Upper lobe of left lung (tissue), 4 donors: ENCODE measurements around the gene ADO.

ENCODE experiments used
- CTCF ChIP-seq, 6 experiments: fragments of 450-650 bp in 4 of 6; fragments of 200-600 bp in 2 of 6; sonication (generic) in 2 of 6; IDR thresholded peaks; one replicate each; pipeline ENCODE4 v1.5.1; 2016 to 2019; ENCODE audit warnings: antibody characterized with exemption in 6 of 6
- POLR2AphosphoS5 ChIP-seq, 2 donors: sonication (generic); formaldehyde crosslinking; IDR thresholded peaks; one replicate each; pipeline ENCODE4 v1.5.1; 2017; ENCODE audit warnings: antibody characterized with exemption in 2 of 2

GRCh38 chr10:62788861-62789467 is 15.6 kb upstream of the ADO start:
- TF ChIP-seq POLR2AphosphoS5 (IDR thresholded peaks at IDR 0.05): no peak
- no peak for TF ChIP-seq CTCF (IDR thresholded peaks at IDR 0.05)
